Activated CD4-positive, alpha-beta memory T cell treated with anti-CD3 and anti-CD28 coated beads, Interleukin-2, amount 10 ng/mL, durations not matched to agents 7 days and 5 days (primary cell): ENCODE data around the gene LSM14B. TPM values are rescaled to one million over a fixed set of nuclear protein-coding genes. Genes with fewer than 3 reads are reported as not detected.

Experiments
- CTCF ChIA-PET: fragments of 350-600 bp; sonication (Branson Sonifier 250); formaldehyde crosslinking; loops from one replicate; lab custom pipeline; 2021; ENCODE audit warnings: antibody characterized with exemption, inconsistent platforms; lab: Charles Lee
- POLR2A ChIA-PET: fragments of 350-600 bp; sonication (Branson Sonifier 250); formaldehyde crosslinking; loops from one replicate; lab custom pipeline; 2021; ENCODE audit warnings: antibody characterized with exemption; lab: Charles Lee
- DNase-seq: peaks from one replicate; pipeline ENCODE4 v3.0.0-alpha.2; 2020
- H3K27ac Mint-ChIP-seq: one replicate; pipeline ENCODE4 v1.8.0; 2021; ENCODE audit warnings: mild to moderate bottlenecking, mixed read lengths
- H3K27me3 Mint-ChIP-seq: one replicate; pipeline ENCODE4 v1.8.0; 2021; ENCODE audit warnings: mixed read lengths
- H3K36me3 Mint-ChIP-seq: one replicate; pipeline ENCODE4 v1.8.0; 2021; ENCODE audit warnings: low read depth, mixed read lengths
- H3K4me1 Mint-ChIP-seq: one replicate; pipeline ENCODE4 v1.8.0; 2021; ENCODE audit warnings: mixed read lengths
- H3K4me3 Mint-ChIP-seq: one replicate; pipeline ENCODE4 v1.8.0; 2021; ENCODE audit warnings: mild to moderate bottlenecking, mixed read lengths
- H3K9me3 Mint-ChIP-seq: one replicate; pipeline ENCODE4 v1.8.0; 2021; ENCODE audit warnings: mixed read lengths
- total RNA-seq, 2 experiments: library from RNA; stranded (reverse); gene quantifications; one replicate each; pipeline ENCODE4 v1.2.3, GENCODE V29; 2021

Gene LSM14B
- total RNA-seq, 2 experiments from 2014 or later, result 38.9 to 39.0 TPM

GRCh38 chr20:62181808-62182207 lies 59.5 kb downstream of the LSM14B start:
- Mint-ChIP-seq H3K4me1 (peaks cover 31% of the 10 kb centered on the region), H3K36me3 (peaks cover 8% of the 10 kb centered on the region), H3K4me3 (peak overlapping the region; percentile 92), H3K27me3 (no peaks in the 10 kb centered on the region), H3K27ac (peak overlapping the region; percentile 88), H3K9me3 (no peaks in the 10 kb centered on the region)
- POLR2A ChIA-PET, result interaction anchor here (0.8 to 2.6 kb wide), 3 partner anchors 39 to 119 kb away, joined by 3 to 21 read pairs (median 12); partner anchors contain the start of genes PSMA7 and SS18L1
- no peak for DNase-seq
- CTCF ChIA-PET, result no interaction called here

- peaks cover 8% of the 10 kb centered on the region for H3K36me3 Mint-ChIP-seq
- ChIA-PET POLR2A (interaction anchor here (0.7 to 2.6 kb wide), 5 partner anchors 40 to 116 kb away, joined by 3 to 21 read pairs (median 4); partner anchors contain the start of genes LSM14B, PSMA7 and SS18L1), CTCF (no interaction called here)
- peak within 1 kb of the TSS; percentile 88 for H3K27ac Mint-ChIP-seq
- no peaks in the 10 kb centered on the region for H3K27me3 Mint-ChIP-seq
- DNase-seq, result peak; percentile 95
- H3K4me3 Mint-ChIP-seq, result peak within 1 kb of the TSS; percentile 92
- H3K9me3 Mint-ChIP-seq, result no peaks in the 10 kb centered on the region
- H3K4me1 Mint-ChIP-seq, result peaks cover 38% of the 10 kb centered on the region
These were observed 60.5 kb downstream of the LSM14B start, which contains the start of gene MTG2 for GRCh38 chr20:62182469-62183425. MTG2 (plus strand) TSS chr20:62183028; CDS start chr20:62193421, 10,393 bp downstream.

- Mint-ChIP-seq H3K9me3 (no peaks in the 10 kb centered on the region), H3K4me3 (peak overlapping the region; percentile 92), H3K4me1 (peaks cover 39% of the 10 kb centered on the region), H3K27ac (peak overlapping the region; percentile 79), H3K36me3 (peaks cover 8% of the 10 kb centered on the region), H3K27me3 (no peaks in the 10 kb centered on the region)
- ChIA-PET CTCF (no interaction called here), POLR2A (interaction anchor here (0.8 to 2.6 kb wide), 4 partner anchors 41 to 117 kb away, joined by 3 to 21 read pairs (median 8); partner anchors contain the start of genes LSM14B, PSMA7 and SS18L1)
- no peak for DNase-seq
These were observed 61.3 kb downstream of the LSM14B start for GRCh38 chr20:62183426-62184142.

Other genes with a start within 250 kb of the LSM14B start
- 10 to 100 TPM; 18.0 to 20.0 TPM for gene TAF4, start 56.6 kb upstream of the LSM14B start, total RNA-seq
- 100 to 1,000 TPM; 243 to 246 TPM for gene PSMA7, start 20.9 kb downstream of the LSM14B start, total RNA-seq
- gene SS18L1, start 21.3 kb downstream of the LSM14B start, total RNA-seq, result 10 to 100 TPM; 15.1 to 16.7 TPM
- gene MTG2, start 60.6 kb downstream of the LSM14B start, total RNA-seq, result 10 to 100 TPM; 25.6 to 27.2 TPM
- gene HRH3, start 97.8 kb downstream of the LSM14B start, total RNA-seq, result not detected
- 10 to 100 TPM; 40.3 to 40.6 TPM for gene OSBPL2, start 116.0 kb downstream of the LSM14B start, total RNA-seq
- gene ADRM1, start 180.5 kb downstream of the LSM14B start, total RNA-seq, result 10 to 100 TPM; 90.1 to 91.0 TPM
- under 1 TPM; 0.33 to 0.63 TPM for gene LAMA5, start 244.8 kb downstream of the LSM14B start, total RNA-seq